Endothelial cell (in vitro differentiated cells): ENCODE data around the gene ISLR2. TPM values are rescaled to one million over a fixed set of nuclear protein-coding genes. Genes with fewer than 3 reads are reported as not detected.
A peak's percentile ranks its signal among the peaks of the same experiment; 100 is the strongest.

Experiments used
- DNase-seq: peaks from one replicate; pipeline ENCODE4 v3.0.0; 2021; ENCODE audit warnings: low spot score
- H3K27ac Mint-ChIP-seq: one replicate; pipeline ENCODE4 v1.8.0; 2021; ENCODE audit warnings: mixed read lengths, inconsistent platforms; ENCODE audit not compliant: unreplicated experiment
- H3K27me3 Mint-ChIP-seq: one replicate; pipeline ENCODE4 v1.8.0; 2021; ENCODE audit warnings: mild to moderate bottlenecking, moderate library complexity, mixed read lengths, inconsistent platforms; ENCODE audit not compliant: unreplicated experiment
- H3K36me3 Mint-ChIP-seq: one replicate; pipeline ENCODE4 v1.8.0; 2021; ENCODE audit warnings: mild to moderate bottlenecking, low read depth, mixed read lengths, inconsistent platforms; ENCODE audit not compliant: unreplicated experiment
- H3K4me1 Mint-ChIP-seq: one replicate; pipeline ENCODE4 v1.8.0; 2021; ENCODE audit warnings: mild to moderate bottlenecking, mixed read lengths, inconsistent platforms; ENCODE audit not compliant: unreplicated experiment
- H3K4me3 Mint-ChIP-seq: one replicate; pipeline ENCODE4 v1.8.0; 2021; ENCODE audit warnings: mild to moderate bottlenecking, mixed read lengths, inconsistent platforms; ENCODE audit not compliant: unreplicated experiment
- H3K9me3 Mint-ChIP-seq: one replicate; pipeline ENCODE4 v1.8.0; 2021; ENCODE audit warnings: mixed read lengths, inconsistent platforms; ENCODE audit not compliant: unreplicated experiment
- CTCF ChIP-seq: fragments of 200-600 bp; sonication (generic); IDR thresholded peaks from one replicate; pipeline ENCODE4 v1.5.0; 2021; ENCODE audit warnings: antibody characterized with exemption; ENCODE audit not compliant: unreplicated experiment
- total RNA-seq: library from RNA; stranded (reverse); fragmentation: NEBNext Ultra II Directional; extraction: Animal tissue kit (Norgen Biotek cat#: 25700); gene quantifications from one replicate; pipeline ENCODE4 v1.2.1, GENCODE V29; 2021; ENCODE audit not compliant: unreplicated experiment

ISLR2 gene
- total RNA-seq, 1 donor from 2014 or later = 0.21 TPM

- TF ChIP-seq CTCF = no peak
- peak overlapping the region; percentile 71 for H3K4me3 Mint-ChIP-seq
- H3K36me3 Mint-ChIP-seq = peaks cover 6% of the 10 kb centered on the region
- peaks cover 36% of the 10 kb centered on the region for H3K27me3 Mint-ChIP-seq
- no peaks in the 10 kb centered on the region for H3K9me3 Mint-ChIP-seq
- peaks cover 45% of the 10 kb centered on the region for H3K4me1 Mint-ChIP-seq
- H3K27ac Mint-ChIP-seq = peak overlapping the region; percentile 80
- DNase-seq = no peak
These were observed 4.7 kb downstream of the ISLR2 start for GRCh38 chr15:74135041-74135565.

- H3K4me1 Mint-ChIP-seq = peaks cover 34% of the 10 kb centered on the region
- peak overlapping the region; percentile 79 for H3K4me3 Mint-ChIP-seq
- H3K36me3 Mint-ChIP-seq = peaks cover 6% of the 10 kb centered on the region
These were observed 6.1 kb downstream of the ISLR2 start for GRCh38 chr15:74136540-74136813.

GRCh38 chr15:74136814-74137536 lies 6.6 kb downstream of the ISLR2 start:
- DNase-seq = no peak
- Mint-ChIP-seq H3K9me3 (no peaks in the 10 kb centered on the region), H3K4me3 (peak overlapping the region; percentile 79), H3K4me1 (peaks cover 30% of the 10 kb centered on the region), H3K36me3 (peaks cover 3% of the 10 kb centered on the region), H3K27me3 (peaks cover 19% of the 10 kb centered on the region), H3K27ac (peak overlapping the region; percentile 67)
- no peak for TF ChIP-seq CTCF

More at GRCh38 chr15:74136540-74136813, 6.1 kb downstream of the ISLR2 start:
- Mint-ChIP-seq H3K27ac (peak overlapping the region; percentile 67), H3K9me3 (no peaks in the 10 kb centered on the region), H3K27me3 (peaks cover 24% of the 10 kb centered on the region)
- TF ChIP-seq CTCF = no peak
- no peak for DNase-seq

GRCh38 chr15:74137537-74137894 lies 7.1 kb downstream of the ISLR2 start:
- TF ChIP-seq CTCF = no peak
- no peak for DNase-seq
- no peaks in the 10 kb centered on the region for H3K36me3 Mint-ChIP-seq
- no peak overlapping the region for H3K27ac Mint-ChIP-seq
- H3K4me3 Mint-ChIP-seq = no peak overlapping the region
- H3K9me3 Mint-ChIP-seq = no peaks in the 10 kb centered on the region
- H3K4me1 Mint-ChIP-seq = peaks cover 27% of the 10 kb centered on the region
- peaks cover 13% of the 10 kb centered on the region for H3K27me3 Mint-ChIP-seq

- DNase-seq = no peak
- Mint-ChIP-seq H3K27ac (no peak overlapping the region), H3K9me3 (no peaks in the 10 kb centered on the region), H3K27me3 (peaks cover 8% of the 10 kb centered on the region), H3K4me3 (no peak overlapping the region), H3K36me3 (no peaks in the 10 kb centered on the region), H3K4me1 (peaks cover 27% of the 10 kb centered on the region)
- TF ChIP-seq CTCF = no peak
These were observed 8.3 kb downstream of the ISLR2 start for GRCh38 chr15:74138642-74139041.
